ENCODE measurements around the gene ZNHIT6. TPM values are rescaled to one million over a fixed set of nuclear protein-coding genes. Genes with fewer than 3 reads are reported as not detected.

ZNHIT6 gene
- 9.9 and 11.9 TPM in 2 replicates for total RNA-seq

GRCh38 chr1:85707990-85708828 is at the start of gene ZNHIT6:
ZNHIT6 (minus strand) TSS chr1:85708433; CDS start chr1:85708284, 149 bp downstream.

Other genes starting within 250 kb of the ZNHIT6 start
- gene DDAH1, start 243.3 kb downstream of the ZNHIT6 start, total RNA-seq = 31.3 and 31.4 TPM in 2 replicates
- 47.6 and 55.3 TPM in 2 replicates for gene CCN1, start 127.7 kb downstream of the ZNHIT6 start, total RNA-seq